Upper lobe of left lung (tissue), 6 donors: ENCODE results near the gene VASP. TPM values are rescaled to one million over a fixed set of nuclear protein-coding genes. Genes with fewer than 3 reads are reported as not detected.

Experiments used
- ATAC-seq, 2 donors: fragments of 200-7000 bp; cut with Tn5 transposase; one replicate each; pipeline ENCODE4 v1.9.1; 2022; ENCODE audit warnings: mild to moderate bottlenecking in 2 of 2, moderate library complexity in 2 of 2; ENCODE audit not compliant: low FRiP score in 2 of 2
- DNase-seq, 2 donors: peaks; one replicate each; pipeline ENCODE4 v3.0.0-alpha.2; 2019 to 2020
- H3K27ac ChIP-seq, 4 donors: fragments of 200-600 bp; sonication (generic); one replicate each; pipeline ENCODE4 v1.5.1; 2016 to 2019
- H3K27me3 ChIP-seq, 4 donors: fragments of 200-600 bp; sonication (generic); one replicate each; pipeline ENCODE4 v1.5.1; 2017 to 2019
- H3K36me3 ChIP-seq, 4 donors: fragments of 200-600 bp; sonication (generic); one replicate each; pipeline ENCODE4 v1.5.1; 2016 to 2019
- H3K4me1 ChIP-seq, 4 donors: fragments of 200-600 bp; sonication (generic); one replicate each; pipeline ENCODE4 v1.5.1; 2018 to 2019
- H3K4me3 ChIP-seq, 4 donors: fragments of 200-600 bp; sonication (generic); one replicate each; pipeline ENCODE4 v1.5.1; 2017 to 2019; ENCODE audit warnings: mild to moderate bottlenecking in 2 of 4, moderate library complexity in 1 of 4
- H3K9me3 ChIP-seq, 4 donors: fragments of 200-600 bp; sonication (generic); one replicate each; pipeline ENCODE4 v1.5.1; 2018 to 2019
- EP300 ChIP-seq, 4 donors: sonication (generic); formaldehyde crosslinking; IDR thresholded peaks; one replicate each; pipeline ENCODE4 v1.5.1; 2017; ENCODE audit warnings: antibody characterized with exemption in 4 of 4, control low read depth in 2 of 4
- POLR2A ChIP-seq, 4 donors: fragments of 450-650 bp; IDR thresholded peaks; one replicate each; pipeline ENCODE4 v1.5.1; 2016 to 2017; ENCODE audit warnings: antibody characterized with exemption in 4 of 4, mild to moderate bottlenecking in 2 of 4
- POLR2AphosphoS5 ChIP-seq, 2 donors: sonication (generic); formaldehyde crosslinking; IDR thresholded peaks; one replicate each; pipeline ENCODE4 v1.5.1; 2017; ENCODE audit warnings: antibody characterized with exemption in 2 of 2
- WGBS, 2 donors: methylation state at CpG; one replicate each; pipeline ENCODE4 v1.1.5; 2017 to 2018; 5-methylcytosine and 5-hydroxymethylcytosine counted together
- total RNA-seq, 6 donors: library from RNA; depleted of rRNA in 4 of 6; stranded (reverse); fragments of >200 nt in 4 of 6; gene quantifications; one replicate each; pipeline versions ENCODE4 v1.1.0 to v1.2.1, GENCODE V29; 2016 to 2021
- TF ChIP-seq, protein P1 (sequence below), 6 experiments: fragments of 450-650 bp in 4 of 6; fragments of 200-600 bp in 2 of 6; sonication (generic) in 2 of 6; IDR thresholded peaks; one replicate each; pipeline ENCODE4 v1.5.1; 2016 to 2019; ENCODE audit warnings: antibody characterized with exemption in 6 of 6
- donor health status: DM: no; HTN: no; CAD: no; lungs with moderate emphysema.
- donor health status: DM: no; HTN: yes; CAD: no; lungs with severe emphysema.

Gene VASP
- total RNA-seq, 6 donors from 2014 or later = 68.1 to 266 (median 143) TPM

DNA sequence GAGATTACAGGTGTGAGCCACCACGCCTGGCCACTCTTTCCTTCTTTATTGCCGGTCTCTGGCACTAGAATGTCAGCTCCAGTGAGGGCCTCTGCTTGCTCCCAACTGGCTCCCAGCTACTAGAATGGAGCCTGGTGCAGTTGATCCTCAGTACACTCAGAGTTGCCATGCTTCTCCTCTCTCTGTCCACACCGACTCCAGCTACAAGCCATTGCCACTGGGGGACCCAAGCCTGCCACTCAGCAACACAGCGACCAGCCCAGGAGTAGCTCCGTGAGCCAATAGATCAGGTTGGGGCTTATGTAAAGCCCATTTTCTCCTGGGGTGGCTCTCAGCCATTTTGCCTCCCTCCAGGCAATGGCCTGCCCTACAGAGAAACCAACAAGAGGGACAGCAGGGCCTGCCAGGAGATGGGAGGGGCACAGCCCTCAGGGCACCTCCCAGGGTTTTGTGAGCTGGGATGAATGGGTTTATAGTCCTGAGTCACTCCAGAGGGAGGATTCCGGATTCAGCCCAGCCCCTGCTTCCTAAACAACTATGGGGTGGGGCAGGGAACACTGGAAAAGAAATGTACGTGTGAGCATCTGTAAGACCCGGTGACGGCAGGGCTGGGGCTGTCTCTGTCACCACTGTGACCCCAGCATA, 40.8 kb downstream of the VASP start:
- Histone ChIP-seq H3K9me3 (no peaks in the 10 kb centered on the region), H3K4me1 (peaks cover 0 to 4% (median 0%) of the 10 kb centered on the region in 4 donors), H3K27ac (peak overlapping the region in 3 of 4 donors; percentile 7 to 39 (median 18)), H3K36me3 (peaks cover 0 to 4% (median 3%) of the 10 kb centered on the region in 4 donors), H3K4me3 (no peak overlapping the region), H3K27me3 (no peaks in the 10 kb centered on the region)
- WGBS, 2 donors = 81 to 91% methylated on average over 6 to 9 of the region's 9 CpGs
- no peak for TF ChIP-seq EP300 (IDR thresholded peaks at IDR 0.05)
- no peak for TF ChIP-seq POLR2A (IDR thresholded peaks at IDR 0.05)
- peak in 1 of 2 donors; percentile 19 for TF ChIP-seq POLR2AphosphoS5 (IDR thresholded peaks at IDR 0.05)
- TF ChIP-seq, protein P1, sequence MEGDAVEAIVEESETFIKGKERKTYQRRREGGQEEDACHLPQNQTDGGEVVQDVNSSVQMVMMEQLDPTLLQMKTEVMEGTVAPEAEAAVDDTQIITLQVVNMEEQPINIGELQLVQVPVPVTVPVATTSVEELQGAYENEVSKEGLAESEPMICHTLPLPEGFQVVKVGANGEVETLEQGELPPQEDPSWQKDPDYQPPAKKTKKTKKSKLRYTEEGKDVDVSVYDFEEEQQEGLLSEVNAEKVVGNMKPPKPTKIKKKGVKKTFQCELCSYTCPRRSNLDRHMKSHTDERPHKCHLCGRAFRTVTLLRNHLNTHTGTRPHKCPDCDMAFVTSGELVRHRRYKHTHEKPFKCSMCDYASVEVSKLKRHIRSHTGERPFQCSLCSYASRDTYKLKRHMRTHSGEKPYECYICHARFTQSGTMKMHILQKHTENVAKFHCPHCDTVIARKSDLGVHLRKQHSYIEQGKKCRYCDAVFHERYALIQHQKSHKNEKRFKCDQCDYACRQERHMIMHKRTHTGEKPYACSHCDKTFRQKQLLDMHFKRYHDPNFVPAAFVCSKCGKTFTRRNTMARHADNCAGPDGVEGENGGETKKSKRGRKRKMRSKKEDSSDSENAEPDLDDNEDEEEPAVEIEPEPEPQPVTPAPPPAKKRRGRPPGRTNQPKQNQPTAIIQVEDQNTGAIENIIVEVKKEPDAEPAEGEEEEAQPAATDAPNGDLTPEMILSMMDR (IDR thresholded peaks at IDR 0.05) = no peak
- DNase-seq (peak in 1 of 2 donors; percentile 26), ATAC-seq (peak; percentile 56 to 70)

GRCh38 chr19:45553464-45553863, 46.2 kb downstream of the VASP start:
- Histone ChIP-seq H3K36me3 (peaks cover 0 to 11% (median 6%) of the 10 kb centered on the region in 4 donors), H3K9me3 (no peaks in the 10 kb centered on the region)
- DNase-seq = peak in 1 of 2 donors; percentile 67

DNA sequence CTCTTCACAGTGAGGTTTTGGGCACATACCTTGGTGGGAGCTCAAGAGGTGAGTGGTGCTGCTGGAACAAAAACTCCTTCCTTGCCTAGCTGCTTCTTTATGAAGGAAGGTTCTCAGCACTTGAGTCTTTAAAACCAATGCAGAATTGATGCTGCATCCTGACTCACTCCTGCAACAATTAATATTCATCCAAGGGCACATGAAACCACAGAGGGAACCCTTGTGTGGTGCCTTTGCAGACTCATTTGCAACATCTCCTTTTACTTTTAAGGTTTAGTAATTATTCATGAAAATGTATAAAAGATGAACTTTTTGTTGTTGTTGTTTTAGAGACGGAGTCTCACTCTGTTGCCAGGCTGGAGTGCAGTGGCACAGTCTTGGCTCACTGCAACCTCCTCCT, 47.2 kb downstream of the VASP start:
- DNase-seq = no peak
- H3K36me3 ChIP-seq = peaks cover 0 to 11% (median 6%) of the 10 kb centered on the region in 4 donors
- WGBS, 2 donors = 86 to 88% methylated on average over 1 of the region's 1 CpG

More at GRCh38 chr19:45553464-45553863, 46.2 kb downstream of the VASP start:
- peaks cover 0 to 5% (median 0%) of the 10 kb centered on the region in 4 donors for H3K4me1 ChIP-seq
- 72 to 87% methylated on average over 15 to 21 of the region's 34 CpGs for WGBS, 2 donors
- TF ChIP-seq, protein P1 (IDR thresholded peaks at IDR 0.05) = no peak
- TF ChIP-seq POLR2A (IDR thresholded peaks at IDR 0.05) (no peak), EP300 (IDR thresholded peaks at IDR 0.05) (no peak), POLR2AphosphoS5 (IDR thresholded peaks at IDR 0.05) (no peak)
- H3K27me3 ChIP-seq = no peaks in the 10 kb centered on the region
- no peak overlapping the region for H3K27ac ChIP-seq
- peak in 1 of 2 donors; percentile 10 for ATAC-seq
- no peak overlapping the region for H3K4me3 ChIP-seq

GRCh38 chr19:45556835-45557234, 49.6 kb downstream of the VASP start:
- WGBS, 2 donors = 91% methylated on average over 4 of the region's 5 CpGs; no CpG with 5 or more reads in 1 of the 2 donors
- no peak overlapping the region for H3K27ac ChIP-seq
- DNase-seq (no peak), ATAC-seq (peak in 1 of 2 donors; percentile 27)
- H3K36me3 ChIP-seq = peaks cover 0 to 11% (median 6%) of the 10 kb centered on the region in 4 donors
- no peaks in the 10 kb centered on the region for H3K9me3 ChIP-seq
- H3K27me3 ChIP-seq = no peaks in the 10 kb centered on the region
- TF ChIP-seq EP300 (IDR thresholded peaks at IDR 0.05) = no peak
- TF ChIP-seq, protein P1 (IDR thresholded peaks at IDR 0.05) = no peak
- no peak for TF ChIP-seq POLR2AphosphoS5 (IDR thresholded peaks at IDR 0.05)
- TF ChIP-seq POLR2A (IDR thresholded peaks at IDR 0.05) = no peak
- H3K4me3 ChIP-seq = no peak overlapping the region
- H3K4me1 ChIP-seq = peaks cover 0 to 7% (median 0%) of the 10 kb centered on the region in 4 donors

More for the DNA sequence above, 47.2 kb downstream of the VASP start:
- H3K4me3 ChIP-seq = no peak overlapping the region
- peaks cover 0 to 7% (median 0%) of the 10 kb centered on the region in 4 donors for H3K4me1 ChIP-seq
- ATAC-seq = no peak
- no peaks in the 10 kb centered on the region for H3K9me3 ChIP-seq
- H3K27me3 ChIP-seq = no peaks in the 10 kb centered on the region
- no peak for TF ChIP-seq POLR2A (IDR thresholded peaks at IDR 0.05)
- H3K27ac ChIP-seq = no peak overlapping the region

- 47 to 57% methylated on average over 10 of the region's 10 CpGs for WGBS, 2 donors
- H3K9me3 ChIP-seq = no peaks in the 10 kb centered on the region
- ATAC-seq (peak; percentile 63 to 76), DNase-seq (peak in 1 of 2 donors; percentile 65)
- H3K4me3 ChIP-seq = no peak overlapping the region
- peaks cover 0 to 4% (median under 1%) of the 10 kb centered on the region in 4 donors for H3K36me3 ChIP-seq
- peaks cover 0 to 7% (median 0%) of the 10 kb centered on the region in 4 donors for H3K4me1 ChIP-seq
- no peaks in the 10 kb centered on the region for H3K27me3 ChIP-seq
- TF ChIP-seq POLR2AphosphoS5 (IDR thresholded peaks at IDR 0.05) = no peak
- TF ChIP-seq, protein P1 (IDR thresholded peaks at IDR 0.05) = peak; percentile 22 to 66 (median 48)
- TF ChIP-seq EP300 (IDR thresholded peaks at IDR 0.05) = no peak
- no peak overlapping the region for H3K27ac ChIP-seq
Observed at GRCh38 chr19:45558399-45558878, 51.2 kb downstream of the VASP start.
